ENCODE results near the gene MIA2.

DNA sequence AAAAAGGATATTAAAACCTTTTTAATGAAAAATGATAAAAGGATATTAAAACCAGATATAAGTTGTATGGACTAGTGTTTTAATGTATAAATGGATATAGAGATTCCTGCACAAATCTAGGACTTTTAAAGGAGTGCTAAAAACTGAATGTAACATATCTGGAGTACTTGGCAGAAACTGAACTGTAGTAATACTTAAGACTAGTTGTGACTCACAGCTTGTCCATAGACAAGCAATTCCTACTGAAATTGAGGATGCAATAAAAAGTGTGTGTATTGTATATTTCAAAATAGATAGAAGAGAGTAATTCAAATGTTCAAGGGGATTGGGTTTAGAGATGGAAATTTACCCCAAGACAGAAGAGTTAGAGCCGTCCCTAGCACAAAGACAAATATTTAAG is 138.9 kb downstream of the MIA2 start:
- TF ChIP-seq, protein P1, sequence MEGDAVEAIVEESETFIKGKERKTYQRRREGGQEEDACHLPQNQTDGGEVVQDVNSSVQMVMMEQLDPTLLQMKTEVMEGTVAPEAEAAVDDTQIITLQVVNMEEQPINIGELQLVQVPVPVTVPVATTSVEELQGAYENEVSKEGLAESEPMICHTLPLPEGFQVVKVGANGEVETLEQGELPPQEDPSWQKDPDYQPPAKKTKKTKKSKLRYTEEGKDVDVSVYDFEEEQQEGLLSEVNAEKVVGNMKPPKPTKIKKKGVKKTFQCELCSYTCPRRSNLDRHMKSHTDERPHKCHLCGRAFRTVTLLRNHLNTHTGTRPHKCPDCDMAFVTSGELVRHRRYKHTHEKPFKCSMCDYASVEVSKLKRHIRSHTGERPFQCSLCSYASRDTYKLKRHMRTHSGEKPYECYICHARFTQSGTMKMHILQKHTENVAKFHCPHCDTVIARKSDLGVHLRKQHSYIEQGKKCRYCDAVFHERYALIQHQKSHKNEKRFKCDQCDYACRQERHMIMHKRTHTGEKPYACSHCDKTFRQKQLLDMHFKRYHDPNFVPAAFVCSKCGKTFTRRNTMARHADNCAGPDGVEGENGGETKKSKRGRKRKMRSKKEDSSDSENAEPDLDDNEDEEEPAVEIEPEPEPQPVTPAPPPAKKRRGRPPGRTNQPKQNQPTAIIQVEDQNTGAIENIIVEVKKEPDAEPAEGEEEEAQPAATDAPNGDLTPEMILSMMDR (IDR thresholded peaks at IDR 0.05): no peak
- TF ChIP-seq POLR2A (IDR thresholded peaks at IDR 0.05) (no peak), EP300 (IDR thresholded peaks at IDR 0.05; ENCODE audit: low read depth) (no peak), POLR2AphosphoS5 (IDR thresholded peaks at IDR 0.05) (no peak)

All from transverse colon (tissue), 4 donors.